ENCODE measurements around the gene DNAJB4. TPM values are rescaled to one million over a fixed set of nuclear protein-coding genes. Genes with fewer than 3 reads are reported as not detected.

The DNAJB4 gene
- total RNA-seq, 4 donors from 2014 or later = 38.0 to 70.9 (median 59.1) TPM

DNA sequence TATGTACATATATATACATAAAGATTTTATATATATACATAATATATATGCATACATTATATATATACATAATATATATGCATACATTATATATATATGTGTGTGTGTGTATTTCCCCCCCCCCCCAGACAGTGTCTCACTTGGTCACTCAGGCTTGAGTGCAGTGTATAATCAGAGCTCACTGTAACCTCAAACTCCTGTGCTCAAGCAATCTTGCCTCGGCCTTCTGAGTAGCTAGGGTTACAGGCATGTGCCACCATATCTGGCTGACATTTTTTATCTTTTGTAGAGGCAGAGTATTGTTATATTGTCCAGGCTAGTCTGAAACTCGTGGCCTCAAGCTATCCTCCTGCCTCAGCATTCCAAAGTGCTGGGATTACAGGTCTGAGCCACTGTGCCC lies 16.8 kb upstream of the DNAJB4 start:
- no peak overlapping the region for H3K27ac ChIP-seq
- H3K9me3 ChIP-seq = no peaks in the 10 kb centered on the region
- no peaks in the 10 kb centered on the region for H3K27me3 ChIP-seq
- no peaks in the 10 kb centered on the region for H3K36me3 ChIP-seq
- H3K4me1 ChIP-seq = peaks cover 0 to 4% of the 10 kb centered on the region in 2 donors
- no peak for TF ChIP-seq POLR2A (IDR thresholded peaks at IDR 0.05)
- TF ChIP-seq, protein P1, sequence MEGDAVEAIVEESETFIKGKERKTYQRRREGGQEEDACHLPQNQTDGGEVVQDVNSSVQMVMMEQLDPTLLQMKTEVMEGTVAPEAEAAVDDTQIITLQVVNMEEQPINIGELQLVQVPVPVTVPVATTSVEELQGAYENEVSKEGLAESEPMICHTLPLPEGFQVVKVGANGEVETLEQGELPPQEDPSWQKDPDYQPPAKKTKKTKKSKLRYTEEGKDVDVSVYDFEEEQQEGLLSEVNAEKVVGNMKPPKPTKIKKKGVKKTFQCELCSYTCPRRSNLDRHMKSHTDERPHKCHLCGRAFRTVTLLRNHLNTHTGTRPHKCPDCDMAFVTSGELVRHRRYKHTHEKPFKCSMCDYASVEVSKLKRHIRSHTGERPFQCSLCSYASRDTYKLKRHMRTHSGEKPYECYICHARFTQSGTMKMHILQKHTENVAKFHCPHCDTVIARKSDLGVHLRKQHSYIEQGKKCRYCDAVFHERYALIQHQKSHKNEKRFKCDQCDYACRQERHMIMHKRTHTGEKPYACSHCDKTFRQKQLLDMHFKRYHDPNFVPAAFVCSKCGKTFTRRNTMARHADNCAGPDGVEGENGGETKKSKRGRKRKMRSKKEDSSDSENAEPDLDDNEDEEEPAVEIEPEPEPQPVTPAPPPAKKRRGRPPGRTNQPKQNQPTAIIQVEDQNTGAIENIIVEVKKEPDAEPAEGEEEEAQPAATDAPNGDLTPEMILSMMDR (IDR thresholded peaks at IDR 0.05) = no peak
- intact Hi-C loops (cut with DNase I; ENCODE audit: low total_unique reads) = no loop called here
- no peak overlapping the region for H3K4me3 ChIP-seq
- no peak for DNase-seq

DNA sequence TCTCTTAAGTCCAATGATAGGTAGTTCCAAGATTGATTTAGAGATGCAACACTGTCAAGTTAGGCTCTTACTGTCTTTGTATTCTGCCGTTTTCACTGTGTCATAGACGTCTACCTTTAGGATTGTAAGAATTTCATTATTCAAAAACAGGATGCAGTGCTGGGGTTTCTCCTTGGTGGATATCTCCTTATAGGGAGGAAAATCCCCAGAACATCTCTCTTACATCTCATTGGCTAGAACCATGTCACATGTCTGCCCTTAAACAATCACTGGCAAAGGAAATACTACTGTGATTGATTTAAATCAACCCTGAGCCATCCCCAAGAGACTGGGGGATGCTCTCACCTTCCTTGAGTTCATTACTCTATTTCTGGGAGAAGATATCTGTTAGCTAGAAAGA lies 15.0 kb upstream of the DNAJB4 start:
- no peak overlapping the region for H3K4me3 ChIP-seq
- intact Hi-C loops (cut with DNase I; ENCODE audit: low total_unique reads) = no loop called here
- no peaks in the 10 kb centered on the region for H3K27me3 ChIP-seq
- no peaks in the 10 kb centered on the region for H3K9me3 ChIP-seq
- H3K27ac ChIP-seq = no peak overlapping the region
- TF ChIP-seq POLR2A (IDR thresholded peaks at IDR 0.05) = no peak
- TF ChIP-seq, protein P1 (IDR thresholded peaks at IDR 0.05) = no peak
- peaks cover 0 to 4% of the 10 kb centered on the region in 2 donors for H3K4me1 ChIP-seq
- no peaks in the 10 kb centered on the region for H3K36me3 ChIP-seq
- DNase-seq = no peak

DNA sequence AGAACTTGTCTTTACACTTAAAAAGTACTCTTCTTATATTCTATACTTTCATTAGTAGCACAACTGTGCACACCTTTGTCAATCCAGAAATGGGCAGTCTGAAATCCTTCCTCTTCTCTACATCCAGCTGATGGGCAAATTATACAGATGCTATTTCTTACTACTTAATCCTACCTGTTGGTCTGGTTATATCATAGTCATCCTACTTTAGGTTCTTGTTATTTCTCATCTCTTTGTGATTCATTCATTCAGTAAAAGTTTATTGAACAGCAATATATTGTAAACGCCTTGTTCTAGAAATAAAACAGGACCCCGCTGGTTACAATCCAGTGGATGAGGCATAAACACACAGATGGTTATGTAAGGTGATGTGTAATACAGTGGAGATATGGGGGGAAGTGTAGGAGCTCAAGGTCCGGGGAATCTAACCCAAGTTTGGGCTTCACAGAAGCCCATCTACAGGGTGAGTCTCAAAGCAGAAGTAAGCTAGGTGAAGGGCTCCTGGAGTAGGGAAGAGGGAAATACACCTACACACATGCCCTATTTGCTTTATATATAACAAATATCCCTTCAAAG lies 14.0 kb upstream of the DNAJB4 start:
- Histone ChIP-seq H3K27me3 (no peaks in the 10 kb centered on the region), H3K4me3 (no peak overlapping the region), H3K9me3 (no peaks in the 10 kb centered on the region), H3K27ac (no peak overlapping the region), H3K36me3 (no peaks in the 10 kb centered on the region), H3K4me1 (peaks cover 0 to 2% of the 10 kb centered on the region in 2 donors)
- intact Hi-C loops (cut with DNase I; ENCODE audit: low total_unique reads) = no loop called here
- TF ChIP-seq, protein P1 (IDR thresholded peaks at IDR 0.05) = no peak
- TF ChIP-seq POLR2A (IDR thresholded peaks at IDR 0.05) = no peak
- DNase-seq = no peak

DNA sequence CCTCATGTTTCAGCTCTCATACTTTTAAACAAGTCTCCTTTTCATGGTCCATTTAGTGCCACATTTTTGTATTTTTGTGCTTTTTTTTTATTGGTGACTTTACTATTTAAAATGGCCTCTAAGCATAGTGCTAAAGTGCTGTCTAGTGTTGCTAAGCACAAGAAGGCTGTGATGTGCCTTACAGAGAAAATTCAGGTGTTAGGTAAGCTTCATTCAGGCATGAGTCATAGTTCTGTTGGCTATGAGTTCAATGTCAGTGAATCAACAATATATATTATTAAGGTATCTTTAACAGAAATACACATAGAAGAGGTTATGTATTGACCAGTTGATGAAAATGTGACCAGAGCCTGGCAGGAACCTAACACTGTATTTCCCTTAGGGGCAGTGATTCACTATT lies 13.1 kb upstream of the DNAJB4 start:
- Histone ChIP-seq H3K36me3 (no peaks in the 10 kb centered on the region), H3K27me3 (no peaks in the 10 kb centered on the region), H3K4me1 (no peaks in the 10 kb centered on the region), H3K27ac (no peak overlapping the region), H3K4me3 (no peak overlapping the region), H3K9me3 (no peaks in the 10 kb centered on the region)
- DNase-seq = no peak
- no peak for TF ChIP-seq POLR2A (IDR thresholded peaks at IDR 0.05)
- TF ChIP-seq, protein P1 (IDR thresholded peaks at IDR 0.05) = no peak
- intact Hi-C loops (cut with DNase I; ENCODE audit: low total_unique reads) = no loop called here

DNA sequence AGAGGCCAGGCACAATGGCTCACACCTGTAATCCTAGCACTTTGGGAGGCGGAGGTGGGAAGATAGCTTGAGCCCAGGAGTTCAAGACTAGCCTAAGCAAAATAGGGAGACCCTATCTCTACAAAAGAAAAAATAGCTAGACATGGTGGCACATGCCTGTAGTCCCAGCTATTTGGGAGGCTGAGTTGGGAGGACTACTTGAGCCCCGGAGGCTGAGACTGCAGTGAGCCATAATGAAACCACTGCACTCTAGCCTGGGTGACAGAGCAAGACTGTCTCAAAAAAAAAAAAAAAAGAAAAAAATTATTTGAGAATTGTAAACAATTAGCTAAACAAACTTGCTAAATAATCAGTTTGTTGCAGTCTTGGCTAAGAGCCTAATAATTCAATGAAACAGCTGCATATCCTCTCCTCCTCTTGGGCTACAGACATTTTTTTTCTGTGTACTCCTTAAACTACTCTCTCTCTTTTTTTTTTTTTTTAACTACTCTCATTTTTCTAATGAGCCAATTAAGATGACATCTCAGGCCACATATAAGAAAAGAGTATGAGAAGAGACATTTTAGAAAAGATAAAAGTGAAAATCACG lies 10.5 kb upstream of the DNAJB4 start:
- Histone ChIP-seq H3K4me3 (no peak overlapping the region), H3K27ac (no peak overlapping the region), H3K36me3 (no peaks in the 10 kb centered on the region), H3K9me3 (no peaks in the 10 kb centered on the region), H3K27me3 (no peaks in the 10 kb centered on the region), H3K4me1 (no peaks in the 10 kb centered on the region)
- intact Hi-C loops (cut with DNase I; ENCODE audit: low total_unique reads) = no loop called here
- no peak for TF ChIP-seq POLR2A (IDR thresholded peaks at IDR 0.05)
- TF ChIP-seq, protein P1 (IDR thresholded peaks at IDR 0.05) = no peak
- DNase-seq = no peak
